B cell (primary cell): ENCODE measurements around the gene TBRG1. TPM values are rescaled to one million over a fixed set of nuclear protein-coding genes. Genes with fewer than 3 reads are reported as not detected.

ENCODE experiments used
- ATAC-seq: fragments of 200-7000 bp; cut with Tn5 transposase; one replicate; pipeline ENCODE4 v1.10.0; 2021; ENCODE audit warnings: low read depth, mild to moderate bottlenecking, moderate number of reproducible peaks, moderate library complexity
- CTCF ChIA-PET: fragments of 350-600 bp; sonication (Branson Sonifier 250); formaldehyde crosslinking; loops from one replicate; lab custom pipeline; 2021; ENCODE audit warnings: antibody characterized with exemption, inconsistent platforms; lab: Charles Lee
- POLR2A ChIA-PET: fragments of 350-600 bp; sonication (Branson Sonifier 250); formaldehyde crosslinking; loops from one replicate; lab custom pipeline; 2021; ENCODE audit warnings: antibody characterized with exemption; lab: Charles Lee
- DNase-seq: peaks from one replicate; pipeline ENCODE4 v3.0.0; 2013
- H2AFZ ChIP-seq: 2 replicates; pipeline ENCODE4 v1.6.1; 2012; ENCODE audit warnings: mild to moderate bottlenecking, low read depth, low read length; ENCODE audit not compliant: insufficient read depth, poor library complexity, severe bottlenecking
- H3K27ac ChIP-seq, 2 donors: 1 replicate in 1 of 2; 2 replicates in 1 of 2; pipeline ENCODE4 v1.5.1; 2012 to 2013; ENCODE audit warnings: low read length in 2 of 2, mild to moderate bottlenecking in 2 of 2, moderate library complexity in 1 of 2
- H3K27me3 ChIP-seq, 4 experiments: fragments of 200-600 bp in 1 of 4; sonication (generic) in 1 of 4; replicated peaks in 1 of 4; 1 replicate in 2 of 4; 2 replicates in 2 of 4; pipeline versions ENCODE4 v1.6.1 to v1.7.0; 2013 to 2016; ENCODE audit warnings: low read length in 3 of 4, mild to moderate bottlenecking in 2 of 4, mixed read lengths in 1 of 4, moderate library complexity in 1 of 4; ENCODE audit not compliant: insufficient read depth in 4 of 4, control insufficient read depth in 3 of 4; ENCODE audit errors: control extremely low read depth in 1 of 4
- H3K36me3 ChIP-seq, 2 experiments: replicated peaks in 1 of 2; 1 replicate in 1 of 2; 2 replicates in 1 of 2; pipeline versions ENCODE4 v1.6.1 to v1.7.1; 2013; ENCODE audit warnings: low read length in 1 of 2; ENCODE audit not compliant: insufficient read depth in 2 of 2, control insufficient read depth in 1 of 2; ENCODE audit errors: control extremely low read depth in 1 of 2, extremely low read depth in 1 of 2
- H3K4me1 ChIP-seq, 2 donors: fragments of 200-600 bp in 1 of 2; sonication (generic) in 1 of 2; 1 replicate in 1 of 2; 2 replicates in 1 of 2; pipeline versions ENCODE4 v1.5.1 to v1.6.1; 2013 to 2017; ENCODE audit warnings: low read length in 2 of 2; ENCODE audit not compliant: control insufficient read depth in 2 of 2, insufficient read depth in 2 of 2
- H3K4me2 ChIP-seq: replicated peaks from 2 replicates; pipeline ENCODE3; 2012; ENCODE audit warnings: mild to moderate bottlenecking, low read depth, low read length; ENCODE audit not compliant: poor library complexity, severe bottlenecking
- H3K4me3 ChIP-seq, 5 experiments: fragments of 200-600 bp in 1 of 5; sonication (generic) in 1 of 5; 1 replicate in 3 of 5; 2 replicates in 2 of 5; pipeline versions ENCODE4 v1.5.1 to v1.7.0; 2011 to 2016; ENCODE audit warnings: low read length in 4 of 5, mild to moderate bottlenecking in 4 of 5, low read depth in 2 of 5, control low read depth in 1 of 5, moderate library complexity in 1 of 5; ENCODE audit not compliant: insufficient read depth in 1 of 5; ENCODE audit errors: control extremely low read depth in 1 of 5, extremely low read depth in 1 of 5
- H3K79me2 ChIP-seq: fragments of 200-600 bp; sonication (generic); one replicate; pipeline ENCODE4 v1.6.0; 2016; ENCODE audit warnings: low read length; ENCODE audit not compliant: control insufficient read depth, insufficient read depth
- H3K9ac ChIP-seq: fragments of 200-600 bp; sonication (generic); 2 replicates; pipeline ENCODE4 v1.6.1; 2017; ENCODE audit warnings: mild to moderate bottlenecking, low read length, moderate library complexity
- H3K9me3 ChIP-seq, 3 donors: one replicate each; pipeline versions ENCODE4 v1.6.1 to v1.7.1; 2013; ENCODE audit warnings: low read length in 2 of 3; ENCODE audit not compliant: control insufficient read depth in 2 of 3, insufficient read depth in 1 of 3; ENCODE audit errors: control extremely low read depth in 1 of 3
- H4K20me1 ChIP-seq: 2 replicates; pipeline ENCODE4 v1.6.0; 2012; ENCODE audit warnings: mild to moderate bottlenecking, low read length; ENCODE audit not compliant: insufficient read depth, control insufficient read depth, poor library complexity, severe bottlenecking
- H3K27ac Mint-ChIP-seq: one replicate; pipeline ENCODE4 v1.8.0; 2021; ENCODE audit warnings: mixed read lengths
- H3K27me3 Mint-ChIP-seq: one replicate; pipeline ENCODE4 v1.8.0; 2021; ENCODE audit warnings: mixed read lengths
- H3K4me1 Mint-ChIP-seq: one replicate; pipeline ENCODE4 v1.8.0; 2021; ENCODE audit warnings: mixed read lengths
- H3K4me3 Mint-ChIP-seq: one replicate; pipeline ENCODE4 v1.8.0; 2021; ENCODE audit warnings: mixed read lengths
- H3K9me3 Mint-ChIP-seq: one replicate; pipeline ENCODE4 v1.8.0; 2022; ENCODE audit warnings: mixed read lengths; ENCODE audit not compliant: insufficient read depth
- EZH2 ChIP-seq: IDR thresholded peaks from 2 replicates; pipeline ENCODE4 v1.6.1; 2012; ENCODE audit warnings: borderline replicate concordance, low read depth, mild to moderate bottlenecking, moderate library complexity, low read length; ENCODE audit not compliant: insufficient read depth, poor library complexity, severe bottlenecking
- WGBS: methylation state at CpG from one replicate; pipeline ENCODE4 v1.1.5; 2013; ENCODE audit warnings: missing lambda C conversion rate; ENCODE audit not compliant: insufficient coverage; 5-methylcytosine and 5-hydroxymethylcytosine counted together
- intact Hi-C: fragments of 100-400 bp; cut with micrococcal nuclease; formaldehyde crosslinking; loops from one replicate; pipeline ENCODE4 v1.10.0; 2022
- polyA plus RNA-seq: library from polyadenylated mRNA; depleted of rRNA; stranded (reverse); fragments of >200 nt; gene quantifications from 2 replicates; pipeline ENCODE4 v1.2.3, GENCODE V29; 2012
- total RNA-seq, 2 donors: library from RNA; stranded (reverse); fragments of 120-200 nt in 1 of 2; gene quantifications; 1 replicate in 1 of 2; 2 replicates in 1 of 2; pipeline versions ENCODE4 v1.2.3 to v1.2.4, GENCODE V29; 2013 to 2022
- TF ChIP-seq, protein P1 (sequence below): fragments of 200-600 bp; IDR thresholded peaks from one replicate; pipeline ENCODE4 v1.8.0; 2022; ENCODE audit warnings: antibody characterized with exemption, mild to moderate bottlenecking

TBRG1 gene
- total and polyA plus RNA-seq, 2 donors (not counting 1 experiment from before 2014, with no cell fraction given): 68.2 to 71.5 TPM

DNA sequence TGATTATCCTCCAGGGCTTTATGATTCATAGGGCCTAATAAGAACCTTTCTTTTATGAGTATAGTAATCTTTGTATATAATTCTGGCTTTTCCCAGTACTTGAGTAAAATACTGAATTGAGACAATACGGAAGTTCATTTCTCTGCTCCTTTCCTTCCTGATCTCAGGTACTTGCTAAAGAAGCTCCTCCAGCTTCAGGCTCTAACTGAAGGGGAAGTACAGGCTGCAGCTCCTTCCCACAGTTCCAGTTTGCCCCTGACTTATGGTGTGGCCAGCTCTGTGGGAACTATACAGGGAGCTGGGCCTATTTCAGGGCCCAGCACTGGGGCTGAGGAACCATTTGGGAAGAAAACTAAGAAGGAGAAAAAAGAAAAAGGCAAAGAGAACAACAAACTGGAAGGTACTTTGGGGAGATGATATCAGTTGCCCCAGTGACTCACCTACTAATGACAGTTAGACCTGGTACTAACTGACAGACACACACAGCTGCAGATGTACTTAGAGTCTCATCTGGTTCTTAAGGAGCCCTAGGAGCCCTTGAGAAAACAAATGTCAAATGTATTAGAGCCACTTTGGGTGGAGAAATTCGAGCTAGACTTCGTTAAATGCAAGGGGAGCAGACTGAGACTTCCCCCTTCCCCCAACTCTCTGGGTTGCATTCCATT lies 3.0 kb downstream of the TBRG1 start:
- no peak overlapping the region for H2AFZ ChIP-seq
- Mint-ChIP-seq H3K4me3 (no peak overlapping the region), H3K4me1 (peaks cover 32% of the 10 kb centered on the region), H3K27ac (no peak overlapping the region), H3K9me3 (no peaks in the 10 kb centered on the region), H3K27me3 (peaks cover 1% of the 10 kb centered on the region)
- peaks cover 0 to 44% of the 10 kb centered on the region in 2 experiments for H3K36me3 ChIP-seq
- no peak for ATAC-seq
- no peak overlapping the region for H3K9ac ChIP-seq
- H3K27ac ChIP-seq: no peak overlapping the region
- intact Hi-C loops: no loop called here
- DNase-seq: no peak
- CTCF ChIA-PET: interaction anchor here (1.2 to 2.0 kb wide), 3 partner anchors 17 to 169 kb away, joined by 3 to 4 read pairs (median 4); no protein-coding TSS in a partner anchor
- no CpG with 5 or more reads among the region's 3 CpGs for WGBS
- H3K27me3 ChIP-seq: no peaks in the 10 kb centered on the region
- H3K4me3 ChIP-seq: no peak overlapping the region
- H3K9me3 ChIP-seq: no peaks in the 10 kb centered on the region
- TF ChIP-seq EZH2: no peak
- TF ChIP-seq, protein P1, sequence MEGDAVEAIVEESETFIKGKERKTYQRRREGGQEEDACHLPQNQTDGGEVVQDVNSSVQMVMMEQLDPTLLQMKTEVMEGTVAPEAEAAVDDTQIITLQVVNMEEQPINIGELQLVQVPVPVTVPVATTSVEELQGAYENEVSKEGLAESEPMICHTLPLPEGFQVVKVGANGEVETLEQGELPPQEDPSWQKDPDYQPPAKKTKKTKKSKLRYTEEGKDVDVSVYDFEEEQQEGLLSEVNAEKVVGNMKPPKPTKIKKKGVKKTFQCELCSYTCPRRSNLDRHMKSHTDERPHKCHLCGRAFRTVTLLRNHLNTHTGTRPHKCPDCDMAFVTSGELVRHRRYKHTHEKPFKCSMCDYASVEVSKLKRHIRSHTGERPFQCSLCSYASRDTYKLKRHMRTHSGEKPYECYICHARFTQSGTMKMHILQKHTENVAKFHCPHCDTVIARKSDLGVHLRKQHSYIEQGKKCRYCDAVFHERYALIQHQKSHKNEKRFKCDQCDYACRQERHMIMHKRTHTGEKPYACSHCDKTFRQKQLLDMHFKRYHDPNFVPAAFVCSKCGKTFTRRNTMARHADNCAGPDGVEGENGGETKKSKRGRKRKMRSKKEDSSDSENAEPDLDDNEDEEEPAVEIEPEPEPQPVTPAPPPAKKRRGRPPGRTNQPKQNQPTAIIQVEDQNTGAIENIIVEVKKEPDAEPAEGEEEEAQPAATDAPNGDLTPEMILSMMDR: no peak
- H3K4me1 ChIP-seq: peaks cover 15 to 17% of the 10 kb centered on the region in 2 donors
- peaks cover 30% of the 10 kb centered on the region for H3K79me2 ChIP-seq
- no peak overlapping the region for H3K4me2 ChIP-seq
- peaks cover 27% of the 10 kb centered on the region for H4K20me1 ChIP-seq
- POLR2A ChIA-PET: no interaction called here

GRCh38 chr11:124627546-124627945 lies 4.9 kb downstream of the TBRG1 start:
- Histone ChIP-seq H3K4me2 (no peak overlapping the region), H3K9ac (no peak overlapping the region), H3K4me1 (peaks cover 10% of the 10 kb centered on the region in 2 donors), H3K36me3 (peaks cover 2 to 63% of the 10 kb centered on the region in 2 experiments), H3K27ac (no peak overlapping the region), H2AFZ (no peak overlapping the region), H3K9me3 (no peaks in the 10 kb centered on the region), H3K27me3 (no peaks in the 10 kb centered on the region), H4K20me1 (peaks cover 27% of the 10 kb centered on the region), H3K4me3 (no peak overlapping the region), H3K79me2 (peaks cover 27% of the 10 kb centered on the region)
- POLR2A ChIA-PET: interaction anchor here (0.6 kb wide), 1 partner anchor 188 kb away, joined by 3 read pairs; no protein-coding TSS in a partner anchor
- Mint-ChIP-seq H3K27me3 (no peaks in the 10 kb centered on the region), H3K27ac (no peak overlapping the region), H3K4me1 (peaks cover 25% of the 10 kb centered on the region), H3K4me3 (no peak overlapping the region), H3K9me3 (no peaks in the 10 kb centered on the region)
- intact Hi-C loops: no loop called here
- no peak for DNase-seq
- no CpG with 5 or more reads among the region's 5 CpGs for WGBS
- TF ChIP-seq, protein P1: no peak
- TF ChIP-seq EZH2: no peak
- CTCF ChIA-PET: interaction anchor here (1.1 kb wide), 1 partner anchor 19 kb away, joined by 3 read pairs; no protein-coding TSS in a partner anchor
- ATAC-seq: no peak
